Measurements from ENCODE around the gene THBS2. TPM values are rescaled to one million over a fixed set of nuclear protein-coding genes. Genes with fewer than 3 reads are reported as not detected.

THBS2 gene
- total and polyA plus RNA-seq, 2 of the 4 experiments (the other 2 are of a cell fraction), result 97.3 to 113 TPM

DNA sequence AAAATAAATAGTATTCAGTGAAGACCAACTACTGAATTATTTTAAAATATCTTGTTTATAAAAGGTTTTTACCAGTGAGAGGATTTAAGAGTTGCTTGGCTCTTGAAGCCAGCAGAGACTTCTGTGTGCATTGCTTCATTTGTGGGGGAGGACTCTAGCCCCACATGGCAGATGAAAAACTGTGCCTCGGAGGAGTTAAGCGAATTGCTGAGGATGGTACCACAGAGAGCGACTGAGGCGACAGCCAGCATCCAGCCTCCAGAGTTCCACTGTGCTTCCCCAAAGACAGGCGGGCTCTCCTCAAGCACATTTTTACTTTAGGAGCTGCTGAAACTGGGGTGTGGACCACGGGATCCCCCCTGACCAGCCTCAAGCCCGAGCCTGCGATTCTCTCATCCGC lies 80.7 kb downstream of the THBS2 start:
- BruUV-seq (replicated peaks), result no TSS peak
- no peaks in the 10 kb centered on the region for H3K9me3 ChIP-seq (ENCODE audit: control insufficient read depth, insufficient read depth, low read length)
- ChIA-PET CTCF (no interaction called here), POLR2A (ENCODE audit: unreplicated experiment) (no interaction called here)
- H3K14ac ChIP-seq (replicated peaks; ENCODE audit: low read depth, low read length), result no peak overlapping the region
- H4K8ac ChIP-seq (ENCODE audit: low read depth in 2 of 2, low read length in 2 of 2), result peak overlapping the region in 1 of 2 experiments; percentile 56; a peak in 3 of 4 replicates
- H3K4ac ChIP-seq (ENCODE audit: low read depth, low read length), result peak overlapping the region; percentile 82
- H3K36me3 ChIP-seq (ENCODE audit: control insufficient read depth, insufficient read depth, low read length), result no peaks in the 10 kb centered on the region
- peak overlapping the region; percentile 74 for H2BK5ac ChIP-seq (ENCODE audit: low read depth, low read length, poor library complexity, severe bottlenecking)
- H2AK9ac ChIP-seq (replicated peaks; ENCODE audit: low read depth, low read length, poor library complexity), result no peak overlapping the region
- peak overlapping the region; percentile 68 for H4K91ac ChIP-seq (ENCODE audit: insufficient read depth, low read depth, low read length)
- H2AK5ac ChIP-seq (ENCODE audit: low read depth, low read length), result peak overlapping the region; percentile 23
- no peak overlapping the region for H3K23ac ChIP-seq (ENCODE audit: low read depth, low read length)
- peaks cover 10 to 28% of the 10 kb centered on the region in 2 experiments; a peak in 3 of 4 replicates for H3K79me1 ChIP-seq (ENCODE audit: low read depth in 1 of 2, low read length in 2 of 2)
- peak overlapping the region; percentile 48 for H2AFZ ChIP-seq (replicated peaks; ENCODE audit: low read length, poor library complexity)
- H3K18ac ChIP-seq (ENCODE audit: low read depth, low read length), result no peak overlapping the region
- no peak overlapping the region for H3K56ac ChIP-seq (ENCODE audit: extremely low read depth, insufficient read depth, low read length)
- no peak for TF ChIP-seq RAD21 (IDR thresholded peaks at IDR 0.05; ENCODE audit: low read length)
- no peak for TF ChIP-seq CHD1 (IDR thresholded peaks at IDR 0.05; ENCODE audit: low read depth, low read length)
- no peak for TF ChIP-seq NFE2L2 (IDR thresholded peaks at IDR 0.05; ENCODE audit: low read depth, low read length)
- no peak for TF ChIP-seq MXI1 (IDR thresholded peaks at IDR 0.05; ENCODE audit: borderline replicate concordance, low read depth, low read length)
- TF ChIP-seq, protein P1, sequence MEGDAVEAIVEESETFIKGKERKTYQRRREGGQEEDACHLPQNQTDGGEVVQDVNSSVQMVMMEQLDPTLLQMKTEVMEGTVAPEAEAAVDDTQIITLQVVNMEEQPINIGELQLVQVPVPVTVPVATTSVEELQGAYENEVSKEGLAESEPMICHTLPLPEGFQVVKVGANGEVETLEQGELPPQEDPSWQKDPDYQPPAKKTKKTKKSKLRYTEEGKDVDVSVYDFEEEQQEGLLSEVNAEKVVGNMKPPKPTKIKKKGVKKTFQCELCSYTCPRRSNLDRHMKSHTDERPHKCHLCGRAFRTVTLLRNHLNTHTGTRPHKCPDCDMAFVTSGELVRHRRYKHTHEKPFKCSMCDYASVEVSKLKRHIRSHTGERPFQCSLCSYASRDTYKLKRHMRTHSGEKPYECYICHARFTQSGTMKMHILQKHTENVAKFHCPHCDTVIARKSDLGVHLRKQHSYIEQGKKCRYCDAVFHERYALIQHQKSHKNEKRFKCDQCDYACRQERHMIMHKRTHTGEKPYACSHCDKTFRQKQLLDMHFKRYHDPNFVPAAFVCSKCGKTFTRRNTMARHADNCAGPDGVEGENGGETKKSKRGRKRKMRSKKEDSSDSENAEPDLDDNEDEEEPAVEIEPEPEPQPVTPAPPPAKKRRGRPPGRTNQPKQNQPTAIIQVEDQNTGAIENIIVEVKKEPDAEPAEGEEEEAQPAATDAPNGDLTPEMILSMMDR (conservative IDR thresholded peaks at IDR 0.05; ENCODE audit: low read depth, low read length), result no peak
- no peak for TF ChIP-seq BHLHE40 (IDR thresholded peaks at IDR 0.05; ENCODE audit: low read depth, low read length)
- no peak for TF ChIP-seq CEBPB (IDR thresholded peaks at IDR 0.05; ENCODE audit: low read depth, low read length)
- TF ChIP-seq, protein P2, sequence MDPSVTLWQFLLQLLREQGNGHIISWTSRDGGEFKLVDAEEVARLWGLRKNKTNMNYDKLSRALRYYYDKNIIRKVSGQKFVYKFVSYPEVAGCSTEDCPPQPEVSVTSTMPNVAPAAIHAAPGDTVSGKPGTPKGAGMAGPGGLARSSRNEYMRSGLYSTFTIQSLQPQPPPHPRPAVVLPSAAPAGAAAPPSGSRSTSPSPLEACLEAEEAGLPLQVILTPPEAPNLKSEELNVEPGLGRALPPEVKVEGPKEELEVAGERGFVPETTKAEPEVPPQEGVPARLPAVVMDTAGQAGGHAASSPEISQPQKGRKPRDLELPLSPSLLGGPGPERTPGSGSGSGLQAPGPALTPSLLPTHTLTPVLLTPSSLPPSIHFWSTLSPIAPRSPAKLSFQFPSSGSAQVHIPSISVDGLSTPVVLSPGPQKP (IDR thresholded peaks at IDR 0.05; ENCODE audit: borderline replicate concordance, low read depth, low read length), result no peak
- TF ChIP-seq POLR2A (IDR thresholded peaks at IDR 0.05; ENCODE audit: low read depth, low read length), result no peak
- no peak for TF ChIP-seq MAZ (IDR thresholded peaks at IDR 0.05; ENCODE audit: borderline replicate concordance, low read depth, low read length)
- TF ChIP-seq RFX5 (IDR thresholded peaks at IDR 0.05; ENCODE audit: low read depth, low read length), result no peak
- TF ChIP-seq, protein P3, sequence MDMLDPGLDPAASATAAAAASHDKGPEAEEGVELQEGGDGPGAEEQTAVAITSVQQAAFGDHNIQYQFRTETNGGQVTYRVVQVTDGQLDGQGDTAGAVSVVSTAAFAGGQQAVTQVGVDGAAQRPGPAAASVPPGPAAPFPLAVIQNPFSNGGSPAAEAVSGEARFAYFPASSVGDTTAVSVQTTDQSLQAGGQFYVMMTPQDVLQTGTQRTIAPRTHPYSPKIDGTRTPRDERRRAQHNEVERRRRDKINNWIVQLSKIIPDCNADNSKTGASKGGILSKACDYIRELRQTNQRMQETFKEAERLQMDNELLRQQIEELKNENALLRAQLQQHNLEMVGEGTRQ (IDR thresholded peaks at IDR 0.05; ENCODE audit: low read depth, low read length), result no peak
- no peak for TF ChIP-seq SMC3 (IDR thresholded peaks at IDR 0.05; ENCODE audit: low read depth, low read length)
- no peak for TF ChIP-seq RCOR1 (IDR thresholded peaks at IDR 0.05; ENCODE audit: insufficient replicate concordance, low read length)
- no peak for TF ChIP-seq MAFK (IDR thresholded peaks at IDR 0.05; ENCODE audit: low read depth, low read length)
- no peak for TF ChIP-seq FOS (IDR thresholded peaks at IDR 0.05; ENCODE audit: low read depth, low read length)
- no peaks in the 10 kb centered on the region for H4K20me1 ChIP-seq (ENCODE audit: insufficient read depth, low read length)
- in situ Hi-C loops (cut with MboI; ENCODE audit: low sequenced_read_pairs), result no loop called here
- H4K5ac ChIP-seq (ENCODE audit: low read depth, low read length), result peak overlapping the region; percentile 70; the same call in 1 of the 2 replicates
- intact Hi-C loops (cut with micrococcal nuclease), result no loop called here
- no CpG with 5 or more reads among the region's 9 CpGs for WGBS, 2 experiments (ENCODE audit: extremely low coverage in 2 of 2, insufficient read length in 1 of 2)
- no peaks in the 10 kb centered on the region for H3K27me3 ChIP-seq (ENCODE audit: control insufficient read depth, insufficient read depth, low read length)
- H3K4me1 ChIP-seq (ENCODE audit: control insufficient read depth, insufficient read depth, low read length), result peaks cover 9% of the 10 kb centered on the region
- dilution Hi-C loops (cut with HindIII; ENCODE audit: low sequenced_read_pairs, unreplicated experiment), result no loop called here
- peaks cover 3% of the 10 kb centered on the region; the same call in 1 of the 2 replicates for H3K9me1 ChIP-seq (ENCODE audit: insufficient read depth, low read length)
- no peak overlapping the region for H3K4me2 ChIP-seq (ENCODE audit: low read depth, low read length)
- H2BK120ac ChIP-seq (ENCODE audit: low read depth, low read length), result peak overlapping the region; percentile 38
- H3K4me3 ChIP-seq (ENCODE audit: insufficient read depth, low read depth, low read length), result no peak overlapping the region
- H3K9ac ChIP-seq (ENCODE audit: low read depth, low read length), result no peak overlapping the region
- DNase-seq (no peak), ATAC-seq (ENCODE audit: low read depth) (no peak)
- H2BK20ac ChIP-seq (ENCODE audit: low read depth, low read length), result peak overlapping the region; percentile 85
- no peak overlapping the region for H3K27ac ChIP-seq (ENCODE audit: insufficient read depth, low read length)
- H2BK15ac ChIP-seq (ENCODE audit: low read depth, low read length), result no peak overlapping the region
